Upper lobe of right lung (tissue), 1 donor: ENCODE data around the gene NELL2. TPM values are rescaled to one million over a fixed set of nuclear protein-coding genes. Genes with fewer than 3 reads are reported as not detected.

Experiments
- ATAC-seq: fragments of 200-7000 bp; cut with Tn5 transposase; one replicate; pipeline ENCODE4 v1.9.1; 2020; ENCODE audit warnings: mild to moderate bottlenecking, moderate library complexity
- DNase-seq: peaks from one replicate; pipeline ENCODE4 v3.0.0-alpha.2; 2020
- H3K27ac ChIP-seq: fragments of 200-600 bp; one replicate; pipeline ENCODE4 v1.8.0; 2022
- H3K27me3 ChIP-seq: fragments of 200-600 bp; one replicate; pipeline ENCODE4 v1.8.0; 2022; ENCODE audit warnings: mild to moderate bottlenecking
- H3K36me3 ChIP-seq: fragments of 200-600 bp; one replicate; pipeline ENCODE4 v1.8.0; 2022
- H3K4me1 ChIP-seq: fragments of 200-600 bp; one replicate; pipeline ENCODE4 v1.8.0; 2022
- H3K4me3 ChIP-seq: fragments of 200-600 bp; one replicate; pipeline ENCODE4 v1.8.0; 2022; ENCODE audit warnings: mild to moderate bottlenecking
- H3K9me3 ChIP-seq: fragments of 200-600 bp; one replicate; pipeline ENCODE4 v1.8.0; 2022
- CTCF ChIP-seq: fragments of 200-600 bp; IDR thresholded peaks from one replicate; pipeline ENCODE4 v1.8.0; 2022; ENCODE audit warnings: antibody characterized with exemption
- intact Hi-C: fragments of 100-400 bp; cut with DNase I; formaldehyde crosslinking; loops from one replicate; pipeline ENCODE4 v1.11.0; 2022
- total RNA-seq: library from RNA; stranded (reverse); fragmentation: NEBNext Ultra II Directional; extraction: Animal tissue kit (Norgen Biotek cat#: 25700); gene quantifications from one replicate; pipeline ENCODE4 v1.2.1, GENCODE V29; 2021
- donor health status: DM: no; HTN: yes; CAD: no; lungs with severe emphysema.

Gene NELL2
- total RNA-seq, 1 donor from 2014 or later = 1.6 TPM

GRCh38 chr12:44847888-44848702 lies 28.0 kb downstream of the NELL2 start:
- no peak for TF ChIP-seq CTCF
- Histone ChIP-seq H3K27ac (no peak overlapping the region), H3K36me3 (no peaks in the 10 kb centered on the region), H3K9me3 (no peaks in the 10 kb centered on the region), H3K4me3 (no peak overlapping the region), H3K4me1 (no peaks in the 10 kb centered on the region), H3K27me3 (no peaks in the 10 kb centered on the region)
- intact Hi-C loops = no loop called here
- ATAC-seq (peak; percentile 33), DNase-seq (no peak)

DNA sequence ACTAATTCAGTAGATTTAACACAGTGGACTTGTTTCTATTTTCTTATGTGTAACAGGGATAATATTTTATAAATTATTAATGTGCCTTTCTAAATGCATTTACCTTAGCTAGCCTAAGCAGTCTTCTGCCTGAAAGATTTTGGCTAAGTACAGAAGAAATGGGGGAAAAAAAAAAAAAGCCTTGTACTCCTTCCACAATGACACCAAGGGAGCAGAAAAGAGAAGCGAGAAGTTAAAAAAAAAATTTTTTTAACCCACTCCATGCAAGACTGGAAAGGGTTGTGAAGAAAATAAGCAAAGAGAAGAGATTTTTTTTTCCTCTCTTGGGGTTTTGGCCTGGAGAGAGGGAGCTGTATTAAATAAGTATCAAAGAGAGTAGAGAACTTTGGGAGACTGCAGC lies 28.7 kb downstream of the NELL2 start:
- intact Hi-C loops = no loop called here
- Histone ChIP-seq H3K4me3 (no peak overlapping the region), H3K9me3 (no peaks in the 10 kb centered on the region), H3K27me3 (no peaks in the 10 kb centered on the region), H3K27ac (no peak overlapping the region), H3K36me3 (no peaks in the 10 kb centered on the region), H3K4me1 (no peaks in the 10 kb centered on the region)
- no peak for TF ChIP-seq CTCF
- ATAC-seq (no peak), DNase-seq (no peak)

- H3K4me3 ChIP-seq = no peak overlapping the region
- TF ChIP-seq CTCF = no peak
- H3K27me3 ChIP-seq = no peaks in the 10 kb centered on the region
- DNase-seq (no peak), ATAC-seq (no peak)
- no peaks in the 10 kb centered on the region for H3K36me3 ChIP-seq
- H3K9me3 ChIP-seq = no peaks in the 10 kb centered on the region
- intact Hi-C loops = no loop called here
- H3K4me1 ChIP-seq = no peaks in the 10 kb centered on the region
- H3K27ac ChIP-seq = no peak overlapping the region
Observed at GRCh38 chr12:44846826-44847225, 29.3 kb downstream of the NELL2 start.

DNA sequence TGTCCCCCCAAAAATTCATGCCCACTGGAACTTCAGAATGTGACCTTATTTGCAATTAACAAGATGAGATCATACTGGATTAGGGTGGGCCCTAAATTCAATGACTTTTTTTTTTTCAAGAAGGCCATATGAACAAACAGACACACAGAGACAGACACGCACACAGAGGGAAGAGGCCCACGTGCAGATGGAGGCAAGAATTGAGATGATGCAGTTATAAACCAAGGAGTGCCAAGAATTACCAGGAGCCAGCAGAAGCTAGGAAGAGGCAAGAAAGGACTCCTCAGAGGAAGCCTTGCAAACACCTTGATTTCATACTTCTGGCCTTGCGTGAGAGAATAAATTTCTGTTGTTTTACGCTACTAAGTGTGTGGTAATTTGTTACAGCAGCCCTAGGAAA lies 33.4 kb downstream of the NELL2 start:
- DNase-seq = no peak
- no peak overlapping the region for H3K4me3 ChIP-seq

GRCh38 chr12:44839785-44840184 lies 36.3 kb downstream of the NELL2 start:
- no peaks in the 10 kb centered on the region for H3K4me1 ChIP-seq
- no peak for TF ChIP-seq CTCF
- H3K4me3 ChIP-seq = no peak overlapping the region
- H3K9me3 ChIP-seq = no peaks in the 10 kb centered on the region
- no peaks in the 10 kb centered on the region for H3K27me3 ChIP-seq
- no peak for DNase-seq
- ATAC-seq = no peak
- H3K36me3 ChIP-seq = no peaks in the 10 kb centered on the region
- intact Hi-C loops = no loop called here
- H3K27ac ChIP-seq = no peak overlapping the region

More for the DNA sequence above, 33.4 kb downstream of the NELL2 start:
- TF ChIP-seq CTCF = no peak
- ATAC-seq = no peak
- no peaks in the 10 kb centered on the region for H3K9me3 ChIP-seq
- intact Hi-C loops = no loop called here
- H3K27me3 ChIP-seq = no peaks in the 10 kb centered on the region
- H3K27ac ChIP-seq = no peak overlapping the region
- no peaks in the 10 kb centered on the region for H3K4me1 ChIP-seq
- H3K36me3 ChIP-seq = no peaks in the 10 kb centered on the region
